ENCODE measurements around the gene RXRB. TPM values are rescaled to one million over a fixed set of nuclear protein-coding genes. Genes with fewer than 3 reads are reported as not detected.

RXRB gene
- total RNA-seq, 1 donor from 2014 or later, result 46.5 TPM

DNA sequence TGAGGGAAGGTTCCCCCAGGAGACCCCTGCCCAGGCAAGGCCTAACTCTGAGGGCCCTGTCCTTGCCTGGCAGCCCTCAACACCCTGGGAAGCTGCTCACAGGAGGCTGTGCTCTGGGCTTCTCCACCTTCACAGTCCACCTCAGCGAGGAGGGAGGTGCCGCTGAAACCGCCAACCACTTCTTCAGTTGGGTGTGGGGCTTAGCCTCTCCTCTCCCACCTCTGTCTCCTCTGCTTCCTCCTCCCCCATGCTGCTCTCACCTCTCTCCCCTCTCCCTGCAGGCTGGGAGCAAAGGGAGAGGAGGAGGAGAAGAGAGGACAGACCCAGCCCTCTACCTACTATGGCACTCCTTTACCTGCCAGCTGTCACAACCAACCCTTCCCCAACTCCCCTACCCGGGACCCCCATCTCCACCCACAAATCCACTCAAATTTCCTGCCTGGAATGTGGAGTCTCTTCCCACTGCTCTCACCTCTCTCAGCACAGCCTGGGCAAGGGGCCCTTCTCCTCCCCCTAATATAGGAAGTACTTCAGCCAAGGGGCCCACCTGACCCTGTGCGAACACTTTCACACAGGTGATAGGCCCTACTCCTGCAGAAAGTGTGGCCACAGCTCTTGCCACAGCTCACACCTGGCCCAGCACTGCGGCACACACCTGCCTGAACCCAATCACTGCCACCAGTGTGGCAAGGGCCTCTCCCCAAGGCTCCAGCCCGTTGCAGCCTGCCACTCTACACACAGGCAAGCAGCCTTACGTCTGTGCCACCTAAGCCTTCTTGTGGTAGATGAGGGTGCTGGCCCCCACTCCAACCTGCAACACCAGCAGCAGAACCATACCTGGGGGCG lies 15.0 kb upstream of the RXRB start:
- H3K4me3 Mint-ChIP-seq (ENCODE audit: unreplicated experiment), result no peak overlapping the region
- H3K27me3 Mint-ChIP-seq (ENCODE audit: low read depth), result peaks cover 4% of the 10 kb centered on the region
- H3K27ac Mint-ChIP-seq (ENCODE audit: unreplicated experiment), result no peak overlapping the region
- peaks cover 24% of the 10 kb centered on the region for H3K4me1 Mint-ChIP-seq (ENCODE audit: low read depth)
- no peak for DNase-seq (ENCODE audit: low spot score)
- H3K9me3 Mint-ChIP-seq (ENCODE audit: low read depth), result no peaks in the 10 kb centered on the region
- H3K36me3 Mint-ChIP-seq (ENCODE audit: low read depth), result peaks cover 1% of the 10 kb centered on the region
- TF ChIP-seq, protein P1, sequence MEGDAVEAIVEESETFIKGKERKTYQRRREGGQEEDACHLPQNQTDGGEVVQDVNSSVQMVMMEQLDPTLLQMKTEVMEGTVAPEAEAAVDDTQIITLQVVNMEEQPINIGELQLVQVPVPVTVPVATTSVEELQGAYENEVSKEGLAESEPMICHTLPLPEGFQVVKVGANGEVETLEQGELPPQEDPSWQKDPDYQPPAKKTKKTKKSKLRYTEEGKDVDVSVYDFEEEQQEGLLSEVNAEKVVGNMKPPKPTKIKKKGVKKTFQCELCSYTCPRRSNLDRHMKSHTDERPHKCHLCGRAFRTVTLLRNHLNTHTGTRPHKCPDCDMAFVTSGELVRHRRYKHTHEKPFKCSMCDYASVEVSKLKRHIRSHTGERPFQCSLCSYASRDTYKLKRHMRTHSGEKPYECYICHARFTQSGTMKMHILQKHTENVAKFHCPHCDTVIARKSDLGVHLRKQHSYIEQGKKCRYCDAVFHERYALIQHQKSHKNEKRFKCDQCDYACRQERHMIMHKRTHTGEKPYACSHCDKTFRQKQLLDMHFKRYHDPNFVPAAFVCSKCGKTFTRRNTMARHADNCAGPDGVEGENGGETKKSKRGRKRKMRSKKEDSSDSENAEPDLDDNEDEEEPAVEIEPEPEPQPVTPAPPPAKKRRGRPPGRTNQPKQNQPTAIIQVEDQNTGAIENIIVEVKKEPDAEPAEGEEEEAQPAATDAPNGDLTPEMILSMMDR (IDR thresholded peaks at IDR 0.05), result no peak

DNA sequence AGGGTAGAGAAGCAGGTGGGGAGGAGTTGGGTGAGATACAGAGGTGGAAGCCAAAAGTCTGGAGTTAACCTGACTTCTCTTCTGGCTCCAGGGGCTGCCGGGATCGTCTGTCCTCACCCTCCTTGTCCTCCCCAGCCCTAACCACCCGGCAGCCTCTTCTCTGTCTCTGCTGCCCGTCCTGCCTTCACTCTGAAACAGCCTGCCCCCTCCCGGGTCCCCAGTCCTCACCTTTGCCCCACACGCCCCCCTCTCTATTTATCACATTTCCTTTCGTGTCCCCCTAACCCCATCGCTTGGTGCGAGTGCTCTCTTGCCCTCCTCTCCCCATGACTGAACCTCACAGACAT lies 13.5 kb upstream of the RXRB start:
- Mint-ChIP-seq H3K4me1 (ENCODE audit: low read depth) (peaks cover 29% of the 10 kb centered on the region), H3K27me3 (ENCODE audit: low read depth) (peaks cover 4% of the 10 kb centered on the region), H3K4me3 (ENCODE audit: unreplicated experiment) (peak overlapping the region; percentile 88), H3K36me3 (ENCODE audit: low read depth) (peaks cover 9% of the 10 kb centered on the region), H3K9me3 (ENCODE audit: low read depth) (no peaks in the 10 kb centered on the region), H3K27ac (ENCODE audit: unreplicated experiment) (peak overlapping the region; percentile 27)
- no peak for DNase-seq (ENCODE audit: low spot score)
- TF ChIP-seq, protein P1 (IDR thresholded peaks at IDR 0.05), result no peak

DNA sequence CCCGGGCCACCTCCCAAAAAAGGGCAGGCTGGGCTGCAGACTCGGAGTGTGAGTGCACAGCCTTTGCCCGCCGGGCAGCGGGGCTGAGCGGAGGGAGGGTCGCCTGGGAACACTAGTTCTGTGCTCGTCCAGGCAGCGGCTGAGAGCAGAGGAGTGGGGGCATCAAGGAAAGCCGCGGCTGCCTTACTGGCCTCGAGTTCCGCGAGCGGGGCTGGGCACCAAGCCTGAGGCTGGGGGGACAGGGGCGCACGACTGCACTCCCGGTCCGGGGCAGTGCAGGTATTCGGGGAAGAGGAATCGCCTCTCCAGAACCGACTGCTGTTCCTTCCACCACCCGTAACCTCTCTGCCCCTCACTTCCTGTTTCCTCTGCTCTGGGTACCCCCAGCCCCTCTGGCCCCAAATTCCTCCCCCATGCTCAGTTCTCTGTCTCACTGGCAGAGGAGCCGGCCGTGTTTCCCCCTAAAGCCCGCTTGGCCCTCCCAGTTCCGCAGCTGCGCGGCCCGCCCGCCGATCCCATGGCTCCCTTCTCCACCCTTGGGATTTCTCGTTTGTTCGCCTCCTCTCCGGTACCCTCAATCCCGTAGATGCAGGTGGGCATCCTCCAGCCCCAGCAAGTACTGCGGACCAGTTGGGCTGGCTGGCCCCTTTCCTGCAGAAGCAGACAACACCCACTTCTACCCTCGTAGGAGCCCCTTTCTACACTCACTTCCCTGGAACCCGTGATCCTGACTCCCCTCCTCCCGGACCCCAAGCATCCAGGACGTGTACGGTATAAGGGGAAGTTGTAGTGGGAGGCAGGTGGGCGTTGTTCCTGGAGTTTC lies 12.9 kb upstream of the RXRB start:
- Mint-ChIP-seq H3K27ac (ENCODE audit: unreplicated experiment) (no peak overlapping the region), H3K36me3 (ENCODE audit: low read depth) (peaks cover 9% of the 10 kb centered on the region), H3K4me1 (ENCODE audit: low read depth) (peaks cover 33% of the 10 kb centered on the region), H3K27me3 (ENCODE audit: low read depth) (peaks cover 4% of the 10 kb centered on the region), H3K4me3 (ENCODE audit: unreplicated experiment) (peak overlapping the region; percentile 88), H3K9me3 (ENCODE audit: low read depth) (no peaks in the 10 kb centered on the region)
- TF ChIP-seq, protein P1 (IDR thresholded peaks at IDR 0.05), result no peak
- DNase-seq (ENCODE audit: low spot score), result no peak

DNA sequence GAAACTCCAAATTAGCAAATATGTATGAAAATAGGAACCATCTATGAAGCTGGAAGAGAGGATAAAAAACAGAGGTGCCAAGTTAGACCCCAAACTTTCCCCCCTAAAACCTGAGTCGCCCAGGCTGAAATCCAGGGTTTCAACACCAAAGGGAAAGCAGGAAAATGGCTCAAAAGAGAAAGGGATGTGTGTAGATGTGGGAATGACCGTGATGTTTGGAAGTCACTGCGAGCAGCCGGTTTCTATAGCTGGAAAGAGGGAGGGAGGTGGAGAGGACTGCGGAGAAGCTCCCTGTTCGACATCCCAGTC lies 12.3 kb upstream of the RXRB start:
- no peaks in the 10 kb centered on the region for H3K27me3 Mint-ChIP-seq (ENCODE audit: low read depth)
- no peak for DNase-seq (ENCODE audit: low spot score)
- H3K4me3 Mint-ChIP-seq (ENCODE audit: unreplicated experiment), result peak overlapping the region; percentile 88
- peak overlapping the region; percentile 63 for H3K27ac Mint-ChIP-seq (ENCODE audit: unreplicated experiment)
- peaks cover 34% of the 10 kb centered on the region for H3K4me1 Mint-ChIP-seq (ENCODE audit: low read depth)
- peaks cover 9% of the 10 kb centered on the region for H3K36me3 Mint-ChIP-seq (ENCODE audit: low read depth)
- TF ChIP-seq, protein P1 (IDR thresholded peaks at IDR 0.05), result no peak
- H3K9me3 Mint-ChIP-seq (ENCODE audit: low read depth), result no peaks in the 10 kb centered on the region

DNA sequence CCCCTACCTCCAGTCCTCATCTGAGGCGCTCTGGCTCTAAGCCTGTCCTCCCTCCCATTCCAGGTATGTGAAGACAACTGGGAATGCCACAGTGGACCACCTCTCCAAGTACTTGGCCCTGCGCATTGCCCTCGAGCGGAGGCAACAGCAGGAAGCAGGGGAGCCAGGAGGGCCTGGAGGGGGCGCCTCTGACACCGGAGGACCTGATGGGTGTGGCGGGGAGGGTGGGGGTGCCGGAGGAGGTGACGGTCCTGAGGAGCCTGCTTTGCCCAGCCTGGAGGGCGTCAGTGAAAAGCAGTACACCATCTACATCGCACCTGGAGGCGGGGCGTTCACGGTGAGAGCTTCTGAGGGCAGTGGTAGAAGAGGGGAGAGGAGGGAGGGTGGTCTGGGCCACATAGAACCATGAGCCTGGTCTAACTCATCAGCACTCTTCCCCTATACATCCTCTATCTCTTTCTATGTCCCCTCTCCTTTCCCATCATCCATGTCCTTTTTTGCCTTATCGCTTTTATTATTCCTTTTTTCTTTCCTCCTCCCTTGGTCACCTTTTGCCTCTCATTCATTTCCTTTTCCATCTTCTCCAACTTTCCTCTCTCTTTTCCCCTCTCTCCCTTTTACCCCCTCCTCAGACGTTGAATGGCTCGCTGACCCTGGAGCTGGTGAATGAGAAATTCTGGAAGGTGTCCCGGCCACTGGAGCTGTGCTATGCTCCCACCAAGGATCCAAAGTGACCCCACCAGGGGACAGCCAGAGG lies 11.4 kb upstream of the RXRB start:
- Mint-ChIP-seq H3K9me3 (ENCODE audit: low read depth) (no peaks in the 10 kb centered on the region), H3K27me3 (ENCODE audit: low read depth) (no peaks in the 10 kb centered on the region), H3K36me3 (ENCODE audit: low read depth) (peaks cover 9% of the 10 kb centered on the region), H3K27ac (ENCODE audit: unreplicated experiment) (no peak overlapping the region), H3K4me3 (ENCODE audit: unreplicated experiment) (no peak overlapping the region), H3K4me1 (ENCODE audit: low read depth) (peaks cover 41% of the 10 kb centered on the region)
- TF ChIP-seq, protein P1 (IDR thresholded peaks at IDR 0.05), result no peak
- DNase-seq (ENCODE audit: low spot score), result no peak
